GM12872 (cell line): ENCODE data around the gene CPNE4.

ENCODE experiments used
- TF ChIP-seq, protein P1 (sequence below): IDR thresholded peaks from 3 replicates; pipeline ENCODE4 v1.5.1; 2011; ENCODE audit warnings: low read depth, mild to moderate bottlenecking, low read length, moderate library complexity; ENCODE audit not compliant: insufficient read depth

CPNE4 gene

DNA sequence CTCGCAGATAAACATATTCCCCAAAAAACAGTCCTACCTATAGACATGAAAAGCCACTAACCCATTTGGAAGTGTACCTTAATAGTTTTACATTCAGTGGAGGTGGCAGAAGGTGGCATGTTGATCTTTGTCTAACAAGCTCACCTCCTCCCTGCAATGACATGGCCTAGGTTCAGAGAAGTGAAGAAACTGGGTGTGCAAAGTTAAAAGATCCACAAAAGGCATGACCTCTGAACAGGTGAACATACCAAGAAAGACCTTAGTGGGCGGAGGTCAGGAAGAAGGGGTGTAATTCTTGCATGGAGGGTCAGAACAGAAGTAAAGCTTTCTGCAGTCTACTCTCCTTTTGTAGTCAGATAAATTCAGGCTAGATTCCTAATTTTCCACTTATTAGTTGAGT, 532.9 kb downstream of the CPNE4 start:
- TF ChIP-seq, protein P1, sequence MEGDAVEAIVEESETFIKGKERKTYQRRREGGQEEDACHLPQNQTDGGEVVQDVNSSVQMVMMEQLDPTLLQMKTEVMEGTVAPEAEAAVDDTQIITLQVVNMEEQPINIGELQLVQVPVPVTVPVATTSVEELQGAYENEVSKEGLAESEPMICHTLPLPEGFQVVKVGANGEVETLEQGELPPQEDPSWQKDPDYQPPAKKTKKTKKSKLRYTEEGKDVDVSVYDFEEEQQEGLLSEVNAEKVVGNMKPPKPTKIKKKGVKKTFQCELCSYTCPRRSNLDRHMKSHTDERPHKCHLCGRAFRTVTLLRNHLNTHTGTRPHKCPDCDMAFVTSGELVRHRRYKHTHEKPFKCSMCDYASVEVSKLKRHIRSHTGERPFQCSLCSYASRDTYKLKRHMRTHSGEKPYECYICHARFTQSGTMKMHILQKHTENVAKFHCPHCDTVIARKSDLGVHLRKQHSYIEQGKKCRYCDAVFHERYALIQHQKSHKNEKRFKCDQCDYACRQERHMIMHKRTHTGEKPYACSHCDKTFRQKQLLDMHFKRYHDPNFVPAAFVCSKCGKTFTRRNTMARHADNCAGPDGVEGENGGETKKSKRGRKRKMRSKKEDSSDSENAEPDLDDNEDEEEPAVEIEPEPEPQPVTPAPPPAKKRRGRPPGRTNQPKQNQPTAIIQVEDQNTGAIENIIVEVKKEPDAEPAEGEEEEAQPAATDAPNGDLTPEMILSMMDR = no peak

DNA sequence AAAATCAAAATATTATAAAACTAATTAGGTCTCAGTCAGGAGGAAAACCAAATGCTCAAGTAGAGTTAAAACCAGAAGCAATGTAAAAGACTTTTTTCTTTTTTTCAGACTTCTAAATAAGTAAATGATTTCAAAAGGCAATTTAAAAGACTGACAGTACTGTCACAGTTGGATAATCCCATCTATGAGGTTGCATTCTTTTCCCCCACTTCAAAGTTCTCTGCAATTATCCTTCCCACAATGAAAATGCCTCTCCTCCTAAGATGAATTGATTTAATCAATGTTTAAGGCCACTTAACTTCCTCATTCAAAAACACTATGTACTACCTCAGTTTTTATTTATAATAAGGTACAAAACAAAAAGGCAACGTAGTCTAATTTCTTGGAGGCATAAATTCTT, 540.1 kb downstream of the CPNE4 start:
- TF ChIP-seq, protein P1 = no peak

DNA sequence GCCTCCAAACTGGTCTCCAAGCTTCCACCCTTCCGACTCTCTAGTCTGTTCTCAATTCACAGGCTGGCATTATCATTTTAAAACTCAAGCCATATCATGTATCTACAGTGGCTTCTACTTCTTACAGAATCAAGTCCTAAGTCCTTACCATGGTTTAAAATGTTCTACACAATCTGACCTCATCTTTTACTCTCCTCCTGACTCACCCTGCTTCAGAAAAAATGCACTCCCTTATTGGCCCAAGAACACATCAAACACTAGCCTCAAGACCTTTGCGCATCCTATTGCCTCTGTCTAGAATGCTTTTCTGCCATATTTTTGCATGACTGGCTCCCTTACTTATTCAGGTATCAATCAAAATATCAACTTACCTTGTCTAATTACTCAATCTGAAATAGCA, 543.0 kb downstream of the CPNE4 start:
- TF ChIP-seq, protein P1 = no peak

DNA sequence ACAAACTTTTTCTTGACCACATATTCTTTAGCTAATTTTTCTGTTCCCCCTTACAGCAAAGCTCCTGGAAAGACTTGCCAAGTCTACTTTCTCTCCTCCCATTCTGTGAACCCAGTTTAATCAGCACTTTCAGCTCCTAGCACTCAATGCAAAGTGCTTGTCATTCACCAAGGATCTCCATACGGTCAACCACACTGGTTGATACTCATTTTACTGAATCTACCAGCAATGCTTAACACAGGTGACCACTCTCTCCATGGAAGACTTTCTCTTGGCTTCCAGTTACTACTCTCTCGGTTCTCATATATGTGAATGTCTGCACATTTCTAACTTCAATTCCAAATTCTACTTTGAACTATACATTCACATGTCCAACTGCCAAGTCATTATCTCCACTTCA, 543.7 kb downstream of the CPNE4 start:
- TF ChIP-seq, protein P1 = no peak

DNA sequence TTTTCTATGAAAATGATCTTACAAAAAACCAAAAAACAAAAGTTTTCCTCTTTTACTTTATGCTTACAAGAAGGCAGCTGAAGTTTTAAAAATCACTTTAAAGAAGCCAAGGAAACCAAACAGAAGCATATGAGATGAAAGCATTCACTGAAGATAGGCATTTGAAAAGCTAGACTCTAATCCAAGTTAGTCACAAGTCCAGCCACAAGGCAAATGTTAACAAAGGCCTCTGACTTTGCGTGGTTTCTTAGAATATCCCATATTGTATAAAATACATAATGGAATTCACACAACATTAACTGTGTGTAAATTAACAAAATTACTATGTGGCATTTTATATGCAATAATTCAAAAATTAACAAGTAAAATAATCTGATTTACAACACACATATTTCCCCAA, 549.7 kb downstream of the CPNE4 start:
- TF ChIP-seq, protein P1 = no peak

DNA sequence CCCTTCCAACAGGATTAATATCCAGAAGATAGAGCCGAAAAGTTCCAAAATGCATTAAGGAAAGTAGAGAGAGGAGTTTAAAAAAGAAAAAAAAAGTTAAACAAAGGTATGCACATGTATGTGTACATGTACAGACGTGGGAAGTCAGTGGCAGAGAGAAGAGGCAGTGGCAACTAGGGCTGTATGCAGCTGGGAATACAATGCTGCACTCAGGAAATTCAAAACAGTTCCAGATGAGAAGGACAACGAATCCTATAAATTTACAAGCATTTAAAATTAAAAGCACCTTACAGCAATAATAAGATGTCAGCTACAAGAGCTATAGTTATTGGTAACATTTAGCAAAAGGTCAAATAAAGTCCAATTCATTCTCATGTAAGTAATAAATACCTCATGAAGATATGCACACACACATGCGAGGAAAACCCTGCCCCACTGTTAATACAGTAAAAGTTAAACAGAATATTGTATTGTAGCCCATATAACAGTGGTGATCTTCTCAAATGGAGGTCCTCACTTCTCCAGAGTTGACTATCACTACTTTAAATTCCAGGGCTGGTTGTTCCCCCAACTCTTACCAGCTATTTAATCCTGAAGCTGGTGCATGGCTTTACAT, 550.2 kb downstream of the CPNE4 start:
- TF ChIP-seq, protein P1 = no peak
